HFF-Myc (cell line): Measurements from ENCODE around the gene PTPN3.
A peak's percentile ranks its signal among the peaks of the same experiment; 100 is the strongest.

Experiments
- DNase-seq: peaks from one replicate; pipeline ENCODE4 v3.0.0-alpha.2; 2011; ENCODE audit warnings: low read depth; ENCODE audit errors: extremely low read depth
- H3K4me3 ChIP-seq: replicated peaks from 2 replicates; pipeline ENCODE4 v1.5.1; 2011; ENCODE audit warnings: low read depth, mild to moderate bottlenecking, control low read depth, low read length
- CTCF ChIP-seq: IDR thresholded peaks from 2 replicates; pipeline ENCODE4 v1.5.1; 2012; ENCODE audit warnings: mild to moderate bottlenecking, low read depth, low read length, control low read depth; ENCODE audit errors: missing control alignments

The PTPN3 gene

GRCh38 chr9:109440797-109441287 is 57.3 kb downstream of the PTPN3 start:
- H3K4me3 ChIP-seq, result no peak overlapping the region
- peak; percentile 83 for TF ChIP-seq CTCF
- peak; percentile 71 for DNase-seq

- no peak overlapping the region for H3K4me3 ChIP-seq
- DNase-seq, result no peak
- no peak for TF ChIP-seq CTCF
Measured at GRCh38 chr9:109440117-109440515, 58.0 kb downstream of the PTPN3 start.

GRCh38 chr9:109439378-109440116 is 58.6 kb downstream of the PTPN3 start:
- TF ChIP-seq CTCF, result no peak
- no peak for DNase-seq
- H3K4me3 ChIP-seq, result no peak overlapping the region

GRCh38 chr9:109437286-109437685 is 60.8 kb downstream of the PTPN3 start:
- no peak for TF ChIP-seq CTCF
- no peak for DNase-seq
- H3K4me3 ChIP-seq, result no peak overlapping the region

DNA sequence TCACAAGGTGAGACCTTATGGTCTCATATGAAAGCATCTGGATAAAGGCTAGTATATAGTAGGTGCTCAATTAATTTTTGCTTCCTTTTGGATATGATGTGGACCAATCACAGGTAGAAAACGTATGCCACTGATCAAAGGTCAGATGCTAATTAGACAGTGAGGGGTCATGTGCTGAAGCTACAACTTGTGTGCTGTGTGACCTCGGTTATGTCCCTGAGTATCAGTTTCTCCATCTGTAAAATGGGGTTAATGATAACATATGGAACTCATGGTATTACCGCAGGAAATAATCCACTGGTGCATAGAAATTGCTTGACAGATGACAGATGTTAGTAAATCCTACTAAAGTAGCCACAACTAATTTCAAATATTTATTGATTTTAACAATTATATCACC is 62.0 kb downstream of the PTPN3 start:
- no peak for TF ChIP-seq CTCF
- no peak overlapping the region for H3K4me3 ChIP-seq
- DNase-seq, result no peak

DNA sequence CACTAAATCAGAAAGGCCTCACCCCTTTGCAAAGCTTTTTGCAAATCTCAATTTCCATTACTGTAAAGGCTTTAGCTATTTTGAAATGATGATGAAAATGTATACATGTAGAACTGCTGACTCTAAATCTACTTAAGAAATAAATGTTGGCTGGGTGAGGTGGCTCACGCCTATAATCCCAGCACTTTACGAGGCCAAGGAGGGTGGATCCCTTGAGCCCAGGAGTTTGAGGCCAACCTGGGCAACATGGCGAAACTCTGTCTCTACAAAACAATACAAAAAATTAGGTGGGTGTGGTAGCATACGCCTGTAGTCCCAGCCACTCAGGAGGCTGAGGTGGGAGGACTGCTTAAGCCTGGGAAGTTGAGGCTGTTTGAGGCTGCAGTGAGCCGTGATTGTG is 64.6 kb downstream of the PTPN3 start:
- no peak for TF ChIP-seq CTCF
- DNase-seq, result no peak
- no peak overlapping the region for H3K4me3 ChIP-seq

DNA sequence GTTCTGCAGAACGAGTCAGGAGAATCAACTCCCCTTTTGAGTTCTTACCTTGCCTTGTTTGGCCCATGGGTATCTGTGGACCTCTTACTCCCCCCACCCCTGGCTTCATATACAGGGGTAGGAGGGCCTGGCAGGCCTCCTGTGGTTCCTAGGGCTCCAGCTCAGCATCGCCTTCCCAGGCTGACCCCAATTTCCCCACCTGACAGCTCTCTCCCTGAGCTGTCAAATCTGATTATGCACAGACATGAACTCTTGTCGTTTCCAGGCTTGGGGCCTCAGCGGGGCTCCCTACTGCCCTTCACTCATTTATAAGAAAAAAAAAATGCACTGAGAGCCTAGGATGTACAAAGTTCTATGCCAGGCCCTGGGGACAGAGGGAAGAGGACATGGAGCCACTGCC is 67.9 kb downstream of the PTPN3 start:
- DNase-seq, result no peak
- H3K4me3 ChIP-seq, result no peak overlapping the region
- TF ChIP-seq CTCF, result no peak
